Uterus (tissue), 4 donors: ENCODE results near the gene PCDHB12. TPM values are rescaled to one million over a fixed set of nuclear protein-coding genes. Genes with fewer than 3 reads are reported as not detected.
"Not testable (repeated sequence)": the region's sequence is repeated elsewhere in the genome, so short reads cannot be mapped to it uniquely, and the experiment has no call there.

Experiments
- DNase-seq, 2 donors: peaks; one replicate each; pipeline ENCODE4 v3.0.0-alpha.2; 2019 to 2020
- H3K27ac ChIP-seq, 2 donors: fragments of 200-600 bp; sonication (generic); 1 replicate in 1 of 2; 2 replicates in 1 of 2; pipeline ENCODE4 v1.5.1; 2016 to 2018
- H3K27me3 ChIP-seq, 2 donors: fragments of 200-600 bp; sonication (generic); one replicate each; pipeline ENCODE4 v1.5.1; 2018 to 2019; ENCODE audit warnings: control low read depth in 1 of 2
- H3K36me3 ChIP-seq, 2 donors: fragments of 200-600 bp; sonication (generic); one replicate each; pipeline ENCODE4 v1.5.1; 2019; ENCODE audit warnings: control low read depth in 1 of 2
- H3K4me1 ChIP-seq, 2 donors: fragments of 200-600 bp; sonication (generic); one replicate each; pipeline ENCODE4 v1.5.1; 2018 to 2019; ENCODE audit warnings: control low read depth in 1 of 2
- H3K4me3 ChIP-seq, 2 donors: fragments of 200-600 bp; sonication (generic); 1 replicate in 1 of 2; 2 replicates in 1 of 2; pipeline ENCODE4 v1.5.1; 2018 to 2019; ENCODE audit warnings: mild to moderate bottlenecking in 1 of 2
- H3K9me3 ChIP-seq, 2 donors: fragments of 200-600 bp; sonication (generic); one replicate each; pipeline ENCODE4 v1.5.1; 2019; ENCODE audit warnings: control low read depth in 1 of 2
- POLR2A ChIP-seq, 2 donors: fragments of 450-650 bp; IDR thresholded peaks; one replicate each; pipeline ENCODE4 v1.6.1; 2016; ENCODE audit warnings: antibody characterized with exemption in 2 of 2, mild to moderate bottlenecking in 1 of 2, moderate library complexity in 1 of 2
- intact Hi-C: fragments of 100-400 bp; cut with DNase I; formaldehyde crosslinking; loops from one replicate; pipeline ENCODE4 v1.15.1; 2023; ENCODE audit warnings: low total_unique reads
- total RNA-seq, 4 donors: library from RNA; depleted of rRNA in 3 of 4; stranded (reverse); fragments of >200 nt in 3 of 4; gene quantifications; one replicate each; pipeline versions ENCODE4 v1.1.0 to v1.2.4, GENCODE V29; 2014 to 2023
- TF ChIP-seq, protein P1 (sequence below), 4 experiments: fragments of 200-600 bp in 2 of 4; fragments of 450-650 bp in 2 of 4; sonication (generic) in 2 of 4; IDR thresholded peaks; one replicate each; pipeline ENCODE4 v1.5.1; 2016 to 2019; ENCODE audit warnings: antibody characterized with exemption in 4 of 4, mild to moderate bottlenecking in 2 of 4, moderate library complexity in 1 of 4
- donor health status: DM: yes; HTN: yes; CAD: no.

The PCDHB12 gene
- total RNA-seq, 4 donors from 2014 or later: 0.88 to 20.5 (median 9.1) TPM

- no peaks in the 10 kb centered on the region for H3K4me1 ChIP-seq
- TF ChIP-seq, protein P1, sequence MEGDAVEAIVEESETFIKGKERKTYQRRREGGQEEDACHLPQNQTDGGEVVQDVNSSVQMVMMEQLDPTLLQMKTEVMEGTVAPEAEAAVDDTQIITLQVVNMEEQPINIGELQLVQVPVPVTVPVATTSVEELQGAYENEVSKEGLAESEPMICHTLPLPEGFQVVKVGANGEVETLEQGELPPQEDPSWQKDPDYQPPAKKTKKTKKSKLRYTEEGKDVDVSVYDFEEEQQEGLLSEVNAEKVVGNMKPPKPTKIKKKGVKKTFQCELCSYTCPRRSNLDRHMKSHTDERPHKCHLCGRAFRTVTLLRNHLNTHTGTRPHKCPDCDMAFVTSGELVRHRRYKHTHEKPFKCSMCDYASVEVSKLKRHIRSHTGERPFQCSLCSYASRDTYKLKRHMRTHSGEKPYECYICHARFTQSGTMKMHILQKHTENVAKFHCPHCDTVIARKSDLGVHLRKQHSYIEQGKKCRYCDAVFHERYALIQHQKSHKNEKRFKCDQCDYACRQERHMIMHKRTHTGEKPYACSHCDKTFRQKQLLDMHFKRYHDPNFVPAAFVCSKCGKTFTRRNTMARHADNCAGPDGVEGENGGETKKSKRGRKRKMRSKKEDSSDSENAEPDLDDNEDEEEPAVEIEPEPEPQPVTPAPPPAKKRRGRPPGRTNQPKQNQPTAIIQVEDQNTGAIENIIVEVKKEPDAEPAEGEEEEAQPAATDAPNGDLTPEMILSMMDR (IDR thresholded peaks at IDR 0.05): peak in 2 of 4 experiments; percentile 8
- no peak for TF ChIP-seq POLR2A (IDR thresholded peaks at IDR 0.05)
- peaks cover 3 to 74% of the 10 kb centered on the region in 2 donors for H3K9me3 ChIP-seq
- no peak overlapping the region for H3K27ac ChIP-seq
- DNase-seq: no peak
- intact Hi-C loops: no loop called here
- peak overlapping the region; percentile 9 to 19 for H3K4me3 ChIP-seq
- no peaks in the 10 kb centered on the region for H3K36me3 ChIP-seq
- no peaks in the 10 kb centered on the region for H3K27me3 ChIP-seq
Measured at GRCh38 chr5:141234109-141234667, 25.7 kb downstream of the PCDHB12 start.

DNA sequence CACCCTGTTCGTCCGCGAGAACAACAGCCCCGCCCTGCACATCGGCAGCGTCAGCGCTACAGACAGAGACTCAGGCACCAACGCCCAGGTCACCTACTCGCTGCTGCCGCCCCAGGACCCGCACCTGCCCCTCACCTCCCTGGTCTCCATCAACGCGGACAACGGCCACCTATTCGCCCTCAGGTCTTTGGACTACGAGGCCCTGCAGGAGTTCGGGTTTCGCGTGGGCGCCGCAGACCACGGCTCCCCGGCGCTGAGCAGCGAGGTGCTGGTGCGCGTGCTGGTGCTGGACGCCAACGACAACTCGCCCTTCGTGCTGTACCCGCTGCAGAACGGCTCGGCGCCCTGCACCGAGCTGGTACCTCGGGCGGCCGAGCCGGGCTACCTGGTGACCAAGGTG, 27.4 kb downstream of the PCDHB12 start:
- H3K27me3 ChIP-seq, DNase-seq, intact Hi-C loops, H3K36me3 ChIP-seq, H3K4me3 ChIP-seq, H3K4me1 ChIP-seq, H3K27ac ChIP-seq: not testable (repeated sequence)
- H3K9me3 ChIP-seq: peaks cover 3 to 88% of the 10 kb centered on the region in 2 donors

- peaks cover 0 to 91% of the 10 kb centered on the region in 2 donors for H3K9me3 ChIP-seq
- no peak for TF ChIP-seq POLR2A (IDR thresholded peaks at IDR 0.05)
- TF ChIP-seq, protein P1 (IDR thresholded peaks at IDR 0.05): no peak
- no peaks in the 10 kb centered on the region for H3K36me3 ChIP-seq
- no peaks in the 10 kb centered on the region for H3K4me1 ChIP-seq
- no peaks in the 10 kb centered on the region for H3K27me3 ChIP-seq
- intact Hi-C loops: no loop called here
- no peak overlapping the region for H3K27ac ChIP-seq
- no peak for DNase-seq
- H3K4me3 ChIP-seq: no peak overlapping the region
Measured at GRCh38 chr5:141236516-141237313, 28.2 kb downstream of the PCDHB12 start.

DNA sequence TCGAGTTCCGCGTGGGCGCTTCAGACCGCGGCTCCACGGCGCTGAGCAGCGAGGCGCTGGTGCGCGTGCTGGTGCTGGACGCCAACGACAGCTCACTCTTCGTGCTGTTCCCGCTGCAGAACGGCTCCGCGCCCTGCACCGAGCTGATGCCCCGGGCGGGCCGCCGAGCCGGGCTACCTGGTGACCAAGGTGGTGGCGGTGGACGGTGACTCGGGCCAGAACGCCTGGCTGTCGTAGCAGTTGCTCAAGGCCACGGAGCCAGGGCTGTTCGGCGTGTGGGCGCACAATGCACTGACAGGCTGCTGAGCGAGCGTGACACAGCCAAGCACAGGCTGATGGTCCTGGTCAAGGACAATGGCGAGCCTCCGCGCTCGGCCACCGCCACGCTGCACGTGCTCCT, 33.0 kb downstream of the PCDHB12 start:
- TF ChIP-seq POLR2A (IDR thresholded peaks at IDR 0.05): no peak
- TF ChIP-seq, protein P1 (IDR thresholded peaks at IDR 0.05): no peak
- Histone ChIP-seq H3K27me3 (no peaks in the 10 kb centered on the region), H3K4me3 (no peak overlapping the region), H3K9me3 (peaks cover 0 to 86% of the 10 kb centered on the region in 2 donors), H3K36me3 (no peaks in the 10 kb centered on the region), H3K27ac (no peak overlapping the region), H3K4me1 (no peaks in the 10 kb centered on the region)
- intact Hi-C loops: no loop called here
- no peak for DNase-seq

DNA sequence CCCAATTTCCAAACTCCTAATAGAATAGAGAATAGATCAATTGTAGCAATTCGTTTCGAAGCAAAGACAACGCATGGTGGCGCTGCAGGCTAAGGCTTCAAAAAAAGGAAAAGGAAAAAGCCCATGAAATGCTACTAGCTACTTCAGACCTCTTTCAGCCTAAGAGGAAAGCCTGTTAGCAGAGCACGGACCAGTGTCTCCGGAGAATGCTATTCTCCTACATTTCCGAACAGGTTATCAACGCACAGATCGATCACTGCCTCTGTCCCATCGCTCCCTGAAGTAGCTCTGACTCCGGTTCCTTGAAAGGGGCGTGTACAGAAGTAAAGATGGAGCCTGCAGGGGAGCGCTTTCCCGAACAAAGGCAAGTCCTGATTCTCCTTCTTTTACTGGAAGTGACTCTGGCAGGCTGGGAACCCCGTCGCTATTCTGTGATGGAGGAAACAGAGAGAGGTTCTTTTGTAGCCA, 36.8 kb downstream of the PCDHB12 start, which contains the start of gene PCDHB15:
TSS of gene PCDHB15 (plus strand) at position 146 of the 468 bp plus-strand sequence. CDS start at position 330, 184 bp downstream.
- Histone ChIP-seq H3K9me3 (peaks cover 0 to 91% of the 10 kb centered on the region in 2 donors), H3K4me3 (peak within 1 kb of the TSS in 1 of 2 donors; percentile 16), H3K27ac (no peak within 1 kb of the TSS), H3K4me1 (no peaks in the 10 kb centered on the region), H3K27me3 (no peaks in the 10 kb centered on the region), H3K36me3 (no peaks in the 10 kb centered on the region)
- peak; percentile 19 to 36 for DNase-seq
- TF ChIP-seq POLR2A (IDR thresholded peaks at IDR 0.05): no peak
- TF ChIP-seq, protein P1 (IDR thresholded peaks at IDR 0.05): peak in 3 of 4 experiments; percentile 11 to 31 (median 12)
- intact Hi-C loops: no loop called here

- intact Hi-C loops, H3K4me1 ChIP-seq, H3K36me3 ChIP-seq, H3K4me3 ChIP-seq, H3K27me3 ChIP-seq, DNase-seq, H3K27ac ChIP-seq: not testable (repeated sequence)
- H3K9me3 ChIP-seq: peaks cover 0 to 90% of the 10 kb centered on the region in 2 donors
Measured at GRCh38 chr5:141246971-141247370, 38.5 kb downstream of the PCDHB12 start.

GRCh38 chr5:141247434-141247833, 38.9 kb downstream of the PCDHB12 start:
- H3K4me1 ChIP-seq, intact Hi-C loops, H3K36me3 ChIP-seq, H3K27ac ChIP-seq, H3K4me3 ChIP-seq, H3K27me3 ChIP-seq, DNase-seq: not testable (repeated sequence)
- peaks cover 0 to 92% of the 10 kb centered on the region in 2 donors for H3K9me3 ChIP-seq
